ENCODE measurements around the gene TMPRSS6. TPM values are rescaled to one million over a fixed set of nuclear protein-coding genes. Genes with fewer than 3 reads are reported as not detected.

TMPRSS6 gene
- total RNA-seq, 1 experiment from 2014 or later: 0.79 TPM

GRCh38 chr22:37126383-37126782 is 16.9 kb upstream of the TMPRSS6 start:
- no peaks in the 10 kb centered on the region for H3K9me3 ChIP-seq (ENCODE audit: insufficient read depth, low read depth)
- no peaks in the 10 kb centered on the region for H3K79me2 ChIP-seq (ENCODE audit: low read depth)
- peaks cover 14% of the 10 kb centered on the region for H3F3A ChIP-seq (ENCODE audit: insufficient read depth, low read depth)
- H4K20me1 ChIP-seq (ENCODE audit: insufficient read depth): no peaks in the 10 kb centered on the region
- no peak for DNase-seq
- H3K36me3 ChIP-seq (ENCODE audit: low read depth): no peaks in the 10 kb centered on the region
- H3K4me2 ChIP-seq: no peak overlapping the region
- H3K9me2 ChIP-seq (ENCODE audit: insufficient read depth): no peaks in the 10 kb centered on the region
- ChIA-PET POLR2A (ENCODE audit: unreplicated experiment) (interaction anchor here (0.6 kb wide), 1 partner anchor 1655 kb away, joined by 8 read pairs; no protein-coding TSS in a partner anchor), CTCF (interaction anchor here (0.5 to 1.9 kb wide), 3 partner anchors 21 to 569 kb away, joined by 3 to 9 read pairs (median 5); no protein-coding TSS in a partner anchor)
- no peak overlapping the region for H3K27ac ChIP-seq
- no TSS peak for BruUV-seq (replicated peaks)
- H3K4me3 ChIP-seq: no peak overlapping the region
- H3K27me3 ChIP-seq (ENCODE audit: insufficient read depth, low read depth): no peaks in the 10 kb centered on the region
- TF ChIP-seq EZH2 (IDR thresholded peaks at IDR 0.05; ENCODE audit: low read depth): no peak
- TF ChIP-seq CTCF (conservative IDR thresholded peaks at IDR 0.05): no peak
- intact Hi-C loops (cut with micrococcal nuclease; ENCODE audit: unreplicated experiment): no loop called here
- no peak overlapping the region for H2AFZ ChIP-seq
- peaks cover 22% of the 10 kb centered on the region for H3K4me1 ChIP-seq (replicated peaks; ENCODE audit: insufficient read depth)

GRCh38 chr22:37123649-37124048 is 14.1 kb upstream of the TMPRSS6 start:
- intact Hi-C loops (cut with micrococcal nuclease; ENCODE audit: unreplicated experiment): loop anchor here (2.0 kb wide), 1 partner anchor 73 kb away; no protein-coding TSS in a partner anchor
- Histone ChIP-seq H2AFZ (no peak overlapping the region), H3K27ac (no peak overlapping the region), H3K79me2 (ENCODE audit: low read depth) (no peaks in the 10 kb centered on the region), H3K9me3 (ENCODE audit: insufficient read depth, low read depth) (no peaks in the 10 kb centered on the region), H3K36me3 (ENCODE audit: low read depth) (no peaks in the 10 kb centered on the region), H3K27me3 (ENCODE audit: insufficient read depth, low read depth) (no peaks in the 10 kb centered on the region), H3F3A (ENCODE audit: insufficient read depth, low read depth) (peaks cover 14% of the 10 kb centered on the region), H3K4me2 (no peak overlapping the region), H3K9me2 (ENCODE audit: insufficient read depth) (no peaks in the 10 kb centered on the region), H4K20me1 (ENCODE audit: insufficient read depth) (no peaks in the 10 kb centered on the region), H3K4me1 (replicated peaks; ENCODE audit: insufficient read depth) (peaks cover 20% of the 10 kb centered on the region), H3K4me3 (no peak overlapping the region)
- BruUV-seq (replicated peaks): no TSS peak
- ChIA-PET CTCF (no interaction called here), POLR2A (ENCODE audit: unreplicated experiment) (no interaction called here)
- DNase-seq: no peak
- TF ChIP-seq CTCF (conservative IDR thresholded peaks at IDR 0.05): no peak
- no peak for TF ChIP-seq EZH2 (IDR thresholded peaks at IDR 0.05; ENCODE audit: low read depth)

GRCh38 chr22:37122598-37123180 is 13.2 kb upstream of the TMPRSS6 start:
- H3K79me2 ChIP-seq (ENCODE audit: low read depth): no peaks in the 10 kb centered on the region
- BruUV-seq (replicated peaks): no TSS peak

More at GRCh38 chr22:37122598-37123180, 13.2 kb upstream of the TMPRSS6 start:
- intact Hi-C loops (cut with micrococcal nuclease; ENCODE audit: unreplicated experiment): loop anchor here (2.0 kb wide), 1 partner anchor 74 kb away; no protein-coding TSS in a partner anchor
- POLR2A ChIA-PET (ENCODE audit: unreplicated experiment): interaction anchor here (0.6 to 0.7 kb wide), 3 partner anchors 10 to 536 kb away, joined by 4 to 5 read pairs (median 4); no protein-coding TSS in a partner anchor
- CTCF ChIA-PET: interaction anchor here (0.6 kb wide), 1 partner anchor 369 kb away, joined by 4 read pairs; no protein-coding TSS in a partner anchor
- no peak for DNase-seq
- H3K9me3 ChIP-seq (ENCODE audit: insufficient read depth, low read depth): no peaks in the 10 kb centered on the region
- H3K4me1 ChIP-seq (replicated peaks; ENCODE audit: insufficient read depth): peaks cover 20% of the 10 kb centered on the region
- H3K4me2 ChIP-seq: peak overlapping the region; percentile 64
- no peaks in the 10 kb centered on the region for H3K9me2 ChIP-seq (ENCODE audit: insufficient read depth)
- H3K27ac ChIP-seq: no peak overlapping the region
- no peaks in the 10 kb centered on the region for H4K20me1 ChIP-seq (ENCODE audit: insufficient read depth)
- no peak overlapping the region for H3K4me3 ChIP-seq
- no peak for TF ChIP-seq CTCF (conservative IDR thresholded peaks at IDR 0.05)
- no peak for TF ChIP-seq EZH2 (IDR thresholded peaks at IDR 0.05; ENCODE audit: low read depth)
- H3F3A ChIP-seq (ENCODE audit: insufficient read depth, low read depth): peaks cover 14% of the 10 kb centered on the region
- no peaks in the 10 kb centered on the region for H3K27me3 ChIP-seq (ENCODE audit: insufficient read depth, low read depth)
- H2AFZ ChIP-seq: peak overlapping the region; percentile 56; the same call in 1 of the 2 replicates
- no peaks in the 10 kb centered on the region for H3K36me3 ChIP-seq (ENCODE audit: low read depth)
